ENCODE data around the gene OR8A1.

DNA sequence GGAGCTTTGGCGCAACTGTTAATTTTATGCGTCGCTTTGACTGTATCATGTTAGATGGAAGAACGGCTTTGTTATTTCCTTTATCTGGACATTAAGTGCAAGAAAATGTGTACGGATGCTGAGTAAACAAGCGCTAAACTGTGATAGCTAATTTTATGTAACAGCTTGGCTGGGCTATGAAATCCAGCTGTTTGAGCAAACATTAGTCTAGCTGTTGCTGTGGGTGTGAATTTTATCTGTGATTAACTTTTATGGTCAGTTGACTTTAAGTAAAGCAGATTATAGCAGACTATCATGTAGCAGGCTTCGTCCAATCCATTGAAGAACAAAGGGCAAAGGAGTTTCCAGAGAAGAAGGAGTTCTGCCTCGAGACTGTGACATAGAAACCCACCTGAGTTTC lies 14.0 kb downstream of the OR8A1 start:
- TF ChIP-seq, protein P1, sequence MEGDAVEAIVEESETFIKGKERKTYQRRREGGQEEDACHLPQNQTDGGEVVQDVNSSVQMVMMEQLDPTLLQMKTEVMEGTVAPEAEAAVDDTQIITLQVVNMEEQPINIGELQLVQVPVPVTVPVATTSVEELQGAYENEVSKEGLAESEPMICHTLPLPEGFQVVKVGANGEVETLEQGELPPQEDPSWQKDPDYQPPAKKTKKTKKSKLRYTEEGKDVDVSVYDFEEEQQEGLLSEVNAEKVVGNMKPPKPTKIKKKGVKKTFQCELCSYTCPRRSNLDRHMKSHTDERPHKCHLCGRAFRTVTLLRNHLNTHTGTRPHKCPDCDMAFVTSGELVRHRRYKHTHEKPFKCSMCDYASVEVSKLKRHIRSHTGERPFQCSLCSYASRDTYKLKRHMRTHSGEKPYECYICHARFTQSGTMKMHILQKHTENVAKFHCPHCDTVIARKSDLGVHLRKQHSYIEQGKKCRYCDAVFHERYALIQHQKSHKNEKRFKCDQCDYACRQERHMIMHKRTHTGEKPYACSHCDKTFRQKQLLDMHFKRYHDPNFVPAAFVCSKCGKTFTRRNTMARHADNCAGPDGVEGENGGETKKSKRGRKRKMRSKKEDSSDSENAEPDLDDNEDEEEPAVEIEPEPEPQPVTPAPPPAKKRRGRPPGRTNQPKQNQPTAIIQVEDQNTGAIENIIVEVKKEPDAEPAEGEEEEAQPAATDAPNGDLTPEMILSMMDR (conservative IDR thresholded peaks at IDR 0.05), result no peak
- no peak for TF ChIP-seq EZH2 (IDR thresholded peaks at IDR 0.05; ENCODE audit: low read depth)

Measured in PC-9 (cell line).